Measurements from ENCODE around the gene PPP2R2C.

PPP2R2C gene

GRCh38 chr4:6347511-6348045, 124.8 kb downstream of the PPP2R2C start:
- DNase-seq (ENCODE audit: low read depth in 2 of 2), result no peak

GRCh38 chr4:6346373-6347110, 125.9 kb downstream of the PPP2R2C start:
- no peak for DNase-seq (ENCODE audit: low read depth in 2 of 2)

GRCh38 chr4:6345866-6346265, 126.5 kb downstream of the PPP2R2C start:
- DNase-seq (ENCODE audit: low read depth in 2 of 2), result no peak

- no peak for DNase-seq (ENCODE audit: low read depth in 2 of 2)
Measured at GRCh38 chr4:6345096-6345830, 127.2 kb downstream of the PPP2R2C start.

- no peak for DNase-seq (ENCODE audit: low read depth in 2 of 2)
Measured at GRCh38 chr4:6343939-6344408, 128.4 kb downstream of the PPP2R2C start.

GRCh38 chr4:6342530-6343293, 129.7 kb downstream of the PPP2R2C start:
- DNase-seq (ENCODE audit: low read depth in 2 of 2), result no peak

GRCh38 chr4:6341696-6342095, 130.7 kb downstream of the PPP2R2C start:
- no peak for DNase-seq (ENCODE audit: low read depth in 2 of 2)

GRCh38 chr4:6340446-6341015, 131.9 kb downstream of the PPP2R2C start:
- DNase-seq (ENCODE audit: low read depth in 2 of 2), result no peak

GRCh38 chr4:6339818-6340445, 132.5 kb downstream of the PPP2R2C start:
- DNase-seq (ENCODE audit: low read depth in 2 of 2), result no peak

GRCh38 chr4:6338951-6339817, 133.2 kb downstream of the PPP2R2C start:
- DNase-seq (ENCODE audit: low read depth in 2 of 2), result no peak

- no peak for DNase-seq (ENCODE audit: low read depth in 2 of 2)
Measured at GRCh38 chr4:6338175-6338950, 134.1 kb downstream of the PPP2R2C start.

- no peak for DNase-seq (ENCODE audit: low read depth in 2 of 2)
Measured at GRCh38 chr4:6337331-6337935, 135.0 kb downstream of the PPP2R2C start.

- no peak for DNase-seq (ENCODE audit: low read depth in 2 of 2)
Measured at GRCh38 chr4:6336166-6336565, 136.2 kb downstream of the PPP2R2C start.

- DNase-seq (ENCODE audit: low read depth in 2 of 2), result no peak
Measured at GRCh38 chr4:6335040-6335590, 137.3 kb downstream of the PPP2R2C start.

- no peak for DNase-seq (ENCODE audit: low read depth in 2 of 2)
Measured at GRCh38 chr4:6334203-6334887, 138.1 kb downstream of the PPP2R2C start.

- no peak for DNase-seq (ENCODE audit: low read depth in 2 of 2)
Measured at GRCh38 chr4:6333301-6334202, 138.9 kb downstream of the PPP2R2C start.

- no peak for DNase-seq (ENCODE audit: low read depth in 2 of 2)
Measured at GRCh38 chr4:6332669-6333050, 139.8 kb downstream of the PPP2R2C start.
